ENCODE measurements around the gene DNAH17. TPM values are rescaled to one million over a fixed set of nuclear protein-coding genes. Genes with fewer than 3 reads are reported as not detected.

Gene DNAH17
- polyA plus RNA-seq, 5 donors: 2.1 to 5.1 (median 4.3) TPM

DNA sequence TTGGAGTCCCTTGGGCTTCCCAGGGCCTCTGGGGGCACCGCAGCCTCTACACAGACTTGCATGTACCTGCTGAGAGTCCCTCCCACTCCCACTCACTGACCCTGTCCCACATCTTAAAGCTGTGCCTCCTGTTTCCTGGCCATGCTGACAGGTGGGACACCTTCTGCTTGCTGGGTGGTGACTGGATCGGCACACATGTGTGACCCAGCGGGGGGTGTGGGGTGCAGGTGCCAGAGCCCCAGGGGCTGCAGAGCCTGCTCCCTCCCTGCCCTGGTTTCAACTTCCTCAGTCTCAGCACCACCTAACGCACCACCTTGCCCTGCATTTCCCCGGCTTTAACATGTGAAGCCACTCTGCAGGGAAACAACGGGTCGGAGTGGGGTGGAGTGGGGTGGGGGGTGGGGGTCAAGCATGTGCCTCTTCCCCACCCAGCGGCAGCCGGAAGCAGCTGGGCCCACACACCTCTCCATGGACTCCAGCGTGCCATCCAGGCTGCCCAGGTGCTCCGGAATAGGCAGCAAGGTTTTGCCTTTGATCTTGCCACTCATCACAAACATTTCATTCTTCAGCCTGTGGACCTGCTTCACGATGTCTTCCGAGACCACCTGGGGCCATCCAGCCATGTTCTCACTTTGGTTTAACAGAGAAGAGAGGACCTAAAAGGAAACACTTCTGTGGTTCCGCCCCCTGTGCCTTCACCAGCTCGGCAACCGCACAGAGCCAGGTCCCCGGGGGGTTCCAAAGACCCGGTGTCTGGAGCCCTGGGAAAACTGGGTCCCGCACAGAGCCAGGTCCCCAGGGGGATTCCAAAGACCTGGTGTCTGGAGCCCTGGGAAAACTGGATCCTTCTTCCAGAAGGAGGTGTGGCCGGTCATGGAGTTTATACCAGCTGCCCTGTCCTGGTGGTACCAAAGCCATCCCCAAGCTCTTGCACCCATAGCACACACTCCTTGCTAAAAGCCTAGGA lies 4.7 kb downstream of the DNAH17 start:
- no peak for DNase-seq

DNA sequence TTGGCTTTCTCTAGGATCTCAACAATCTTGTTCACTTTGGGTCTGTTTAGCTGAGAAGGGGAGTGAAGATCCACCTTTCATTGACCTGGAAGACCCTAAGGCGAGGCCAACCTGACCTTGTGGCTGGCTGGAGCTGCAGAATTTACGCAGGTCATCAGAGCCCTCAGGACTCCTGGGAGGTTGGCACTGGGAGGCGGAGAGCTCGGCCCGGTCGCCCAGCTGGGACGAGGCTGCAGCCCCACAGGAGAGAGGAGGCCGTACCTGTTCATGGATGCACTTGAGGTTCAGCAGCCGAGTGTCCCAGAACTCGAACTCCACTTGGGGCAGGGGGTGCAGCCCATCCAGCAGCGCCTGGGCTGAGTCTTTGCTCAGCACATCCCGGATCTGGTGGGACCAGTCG lies 5.9 kb downstream of the DNAH17 start:
- no peak for DNase-seq

DNA sequence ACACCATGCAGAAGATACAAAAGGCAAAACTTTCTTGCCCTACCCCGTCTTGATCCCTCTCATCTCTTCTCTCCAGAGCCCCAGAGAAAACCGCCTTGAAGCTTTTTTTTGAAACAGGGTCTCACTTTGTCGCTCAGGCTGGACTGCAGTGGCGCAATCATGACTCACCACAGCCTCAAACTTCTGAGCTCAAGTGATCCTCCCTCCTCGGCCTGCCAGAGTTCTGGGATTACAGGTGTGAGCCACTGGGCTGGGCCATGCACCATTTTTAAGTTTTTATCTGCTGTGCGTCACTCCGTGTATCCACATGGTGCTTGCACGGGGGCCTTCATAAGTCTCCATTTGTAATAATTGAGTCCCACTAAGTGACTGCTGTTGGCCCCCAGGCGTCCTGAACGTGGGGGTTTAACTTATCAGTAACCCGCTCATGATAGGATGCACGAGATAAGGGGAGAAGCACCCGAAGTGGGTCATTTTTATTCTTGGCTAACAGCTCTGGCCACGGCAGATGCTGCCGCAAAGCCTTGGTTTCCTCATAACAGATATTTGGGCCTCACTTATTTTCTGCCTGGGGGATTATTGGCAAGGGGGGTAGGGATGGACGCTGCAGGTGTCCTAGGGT lies 8.6 kb downstream of the DNAH17 start:
- no peak for DNase-seq

DNA sequence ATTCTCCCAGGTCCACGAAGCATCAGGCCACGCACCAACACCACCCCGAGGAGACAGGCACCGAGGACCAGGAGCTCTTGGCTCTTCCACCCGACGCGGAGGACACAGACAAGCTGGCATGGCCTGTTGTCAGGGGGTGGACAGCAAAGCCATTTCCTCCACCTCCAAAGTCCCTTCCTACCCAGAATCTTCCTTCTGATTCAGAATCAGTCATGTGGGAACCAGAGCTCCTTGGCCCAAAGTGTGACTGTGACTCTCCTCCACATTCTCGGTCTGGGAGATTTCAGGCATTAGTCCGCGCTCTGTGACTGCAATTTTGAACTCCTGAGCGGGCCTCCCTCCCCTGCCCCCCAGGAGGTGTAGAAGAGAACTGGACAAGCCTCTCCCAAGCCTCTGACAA lies 9.2 kb downstream of the DNAH17 start:
- no peak for DNase-seq

DNA sequence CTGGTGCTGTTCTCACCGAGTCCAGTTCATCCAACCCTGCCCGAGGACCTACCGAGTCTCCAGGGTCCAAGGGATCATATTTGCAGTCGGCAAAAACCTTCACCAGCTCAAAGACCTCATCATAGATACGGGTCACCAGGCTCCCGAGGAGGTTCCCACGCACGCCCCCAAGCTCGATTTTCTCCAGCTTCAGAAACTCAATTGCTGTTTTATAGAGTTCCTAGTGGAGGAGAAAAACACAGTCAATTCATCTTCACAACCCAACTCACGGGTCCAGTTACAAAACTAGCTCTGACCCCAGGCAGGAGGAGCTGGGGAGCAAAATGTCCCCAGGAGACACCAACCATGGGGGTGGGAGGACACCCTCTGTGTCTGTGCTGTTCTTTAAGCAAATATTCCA lies 10.2 kb downstream of the DNAH17 start:
- no peak for DNase-seq

DNA sequence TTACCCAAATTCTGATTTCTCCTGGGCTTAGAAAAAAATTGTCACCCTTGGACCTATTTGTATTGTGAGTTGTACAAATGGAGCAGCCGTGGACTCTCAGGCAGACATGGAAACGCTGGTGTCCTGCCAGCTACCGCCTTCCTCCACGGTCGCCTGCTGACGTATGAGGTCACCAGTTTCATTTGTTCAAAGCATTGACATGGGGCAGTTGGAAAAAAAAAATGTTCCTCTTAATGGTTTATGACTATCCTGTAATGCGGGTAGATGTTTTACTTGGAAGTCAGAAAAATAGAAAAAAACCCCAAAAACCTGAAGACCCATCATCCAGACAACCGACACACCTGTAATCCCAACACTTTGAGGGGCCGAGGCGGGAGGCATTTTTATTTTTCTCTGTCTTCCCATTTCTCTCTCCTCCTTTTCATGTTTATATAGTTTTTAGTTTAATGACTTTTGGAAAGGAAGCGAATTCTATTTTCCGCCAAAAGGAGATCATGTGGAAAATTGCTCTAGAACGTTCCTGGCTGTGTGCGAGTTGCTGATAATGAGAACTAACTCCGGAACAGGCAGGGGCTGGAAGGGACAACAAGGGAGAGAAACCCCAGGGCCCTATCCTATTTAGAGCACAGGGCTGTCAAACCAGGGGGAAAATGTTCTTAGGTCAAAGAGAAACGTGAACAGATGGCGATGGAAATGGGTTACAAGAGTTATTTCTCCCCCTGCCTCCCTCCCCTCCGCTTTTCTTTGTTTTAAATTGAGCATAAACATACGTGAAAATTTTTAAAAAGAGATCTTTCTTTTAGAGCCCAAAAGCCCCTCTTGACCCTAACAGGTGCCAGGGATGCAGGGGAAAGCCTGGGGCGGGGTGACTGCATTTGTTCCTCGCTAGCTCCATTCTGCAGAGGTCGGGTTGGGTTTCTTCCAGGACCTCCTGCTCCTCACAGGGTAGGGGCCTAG lies 13.7 kb downstream of the DNAH17 start:
- DNase-seq: peak; percentile 3 to 6

DNA sequence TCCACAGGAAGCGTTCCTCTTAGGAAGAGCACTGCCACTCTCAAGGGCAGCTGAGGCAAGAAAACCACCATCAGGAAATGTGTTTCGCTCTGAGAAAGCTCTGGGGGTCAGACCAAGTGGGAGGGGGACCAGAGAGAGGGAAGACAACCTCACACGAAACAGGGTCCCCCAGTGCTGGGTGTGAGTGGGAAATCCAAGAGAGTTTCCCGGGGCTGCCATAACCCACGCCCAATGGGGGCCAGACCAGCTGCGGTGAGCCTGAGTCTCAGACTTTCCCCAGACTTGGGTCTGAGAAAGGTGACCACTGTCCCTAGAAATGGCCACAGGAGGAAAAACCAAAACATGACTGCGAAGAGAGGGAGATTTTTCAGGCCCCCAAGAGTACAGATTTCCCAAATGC lies 14.5 kb downstream of the DNAH17 start:
- no peak for DNase-seq

DNA sequence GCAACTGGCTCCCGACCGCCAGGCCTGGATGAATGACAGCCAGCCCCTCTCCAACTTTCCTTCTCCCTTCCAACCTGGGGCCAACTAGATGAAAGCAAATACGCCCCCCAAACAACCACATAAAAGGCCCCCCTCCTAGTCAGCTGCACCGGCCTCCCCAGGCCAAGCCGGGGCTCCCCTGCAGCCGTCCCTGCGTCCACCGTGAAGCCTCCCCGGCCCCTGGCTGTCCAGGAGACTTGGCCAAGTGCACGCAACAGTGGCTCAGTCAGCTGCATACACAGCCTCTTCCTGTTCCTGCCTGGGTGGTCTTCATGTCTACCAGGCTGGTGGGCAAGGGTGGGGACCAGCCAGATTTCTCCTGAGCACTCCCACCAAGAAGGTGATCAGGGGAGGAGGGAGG lies 16.0 kb downstream of the DNAH17 start:
- no peak for DNase-seq

DNA sequence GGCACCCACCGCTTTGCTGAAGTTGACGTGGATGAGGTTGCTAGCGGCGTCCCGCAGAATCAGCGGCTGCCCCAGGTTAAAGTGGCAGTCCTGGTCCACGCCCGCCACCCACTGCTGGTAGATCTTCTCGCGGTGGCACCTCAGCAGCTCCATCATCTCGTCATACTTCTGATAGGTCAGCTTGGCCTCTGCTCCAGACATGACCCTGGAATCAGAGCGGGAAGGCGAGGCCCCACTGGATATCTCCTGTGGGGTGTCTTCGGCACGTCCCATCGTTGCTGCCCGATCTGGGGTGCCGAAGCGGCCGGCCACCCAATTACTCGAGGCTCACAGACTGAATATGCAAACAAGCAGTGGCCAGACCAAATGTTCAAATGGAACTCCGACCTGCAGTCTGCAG lies 16.5 kb downstream of the DNAH17 start:
- no peak for DNase-seq

DNA sequence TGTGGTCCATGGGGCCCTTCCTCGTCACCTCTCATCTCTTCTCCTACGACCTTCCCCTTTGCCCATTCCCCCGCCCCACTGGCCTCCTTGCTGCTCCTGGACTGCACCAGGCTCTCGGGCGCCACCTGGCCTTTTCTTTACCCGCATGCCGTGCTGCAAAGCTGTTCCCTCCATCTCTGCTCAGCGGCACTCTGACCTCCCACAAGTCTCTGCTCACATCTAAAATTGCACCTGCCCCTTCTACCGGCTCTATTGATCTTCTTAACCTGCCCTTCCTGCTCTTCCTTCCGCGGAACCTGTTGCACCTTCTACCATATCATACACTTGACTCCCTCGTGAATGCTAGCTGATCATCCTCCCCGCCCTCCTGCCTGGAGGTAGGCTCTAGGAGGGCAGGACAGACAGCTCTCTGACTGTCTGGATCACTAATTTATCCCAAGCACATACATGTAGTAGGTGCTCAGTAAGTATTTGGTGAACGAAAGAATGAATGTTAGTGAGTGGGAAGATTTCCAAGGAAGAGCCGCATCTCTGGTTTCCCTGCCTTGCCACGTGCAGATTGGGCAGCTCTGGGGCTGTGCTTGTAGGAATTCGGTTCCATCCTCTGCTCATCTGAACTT lies 17.3 kb downstream of the DNAH17 start:
- DNase-seq: no peak

DNA sequence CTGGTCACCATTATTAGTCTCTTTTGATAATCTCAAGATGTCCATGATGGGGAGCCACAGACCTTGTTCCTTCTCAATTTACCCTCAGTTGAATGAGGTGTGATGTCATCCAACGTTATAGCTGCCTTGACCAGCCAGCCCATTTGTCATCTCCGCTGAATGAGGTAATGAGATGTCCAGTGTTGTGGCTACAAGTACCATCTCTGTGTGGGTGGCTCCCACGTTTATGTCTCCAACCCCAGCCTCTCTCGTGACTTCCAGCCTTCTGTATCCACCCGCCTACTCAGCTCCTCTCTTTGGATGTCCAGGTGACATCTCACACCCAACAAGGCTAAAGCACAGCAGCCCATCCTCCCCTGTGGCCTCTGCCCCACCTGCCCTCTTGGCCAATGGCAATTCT lies 18.2 kb downstream of the DNAH17 start:
- no peak for DNase-seq

DNA sequence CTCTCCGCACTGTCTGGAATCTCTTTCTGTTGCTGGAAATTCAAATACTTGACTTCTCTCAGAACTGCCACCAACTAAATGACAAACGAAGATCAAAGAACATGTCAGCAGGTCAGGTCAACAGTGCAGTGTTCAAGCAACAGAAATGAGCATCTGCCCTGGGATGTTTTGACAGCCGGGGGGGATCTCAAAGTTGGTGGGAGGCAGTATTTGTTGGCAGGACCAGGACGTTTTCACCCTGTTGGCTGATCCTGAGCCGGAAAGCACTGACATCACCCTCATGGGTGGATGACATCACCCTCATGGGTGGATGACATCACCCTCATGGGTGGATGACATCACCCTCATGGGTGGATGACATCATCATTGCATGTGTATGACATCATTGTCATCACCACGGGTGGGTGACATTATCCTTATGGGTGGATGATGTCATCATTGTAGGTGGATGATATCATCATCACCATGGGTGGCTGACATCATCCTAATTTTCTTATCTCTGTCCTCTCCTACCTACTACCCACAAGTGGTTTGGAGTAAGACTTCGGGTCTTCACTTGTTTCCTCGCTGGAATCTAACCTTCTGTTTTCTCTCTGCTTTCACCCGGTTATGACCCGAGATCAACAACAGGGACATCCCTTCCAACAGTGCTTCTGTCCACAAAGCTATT lies 18.9 kb downstream of the DNAH17 start:
- no peak for DNase-seq

DNA sequence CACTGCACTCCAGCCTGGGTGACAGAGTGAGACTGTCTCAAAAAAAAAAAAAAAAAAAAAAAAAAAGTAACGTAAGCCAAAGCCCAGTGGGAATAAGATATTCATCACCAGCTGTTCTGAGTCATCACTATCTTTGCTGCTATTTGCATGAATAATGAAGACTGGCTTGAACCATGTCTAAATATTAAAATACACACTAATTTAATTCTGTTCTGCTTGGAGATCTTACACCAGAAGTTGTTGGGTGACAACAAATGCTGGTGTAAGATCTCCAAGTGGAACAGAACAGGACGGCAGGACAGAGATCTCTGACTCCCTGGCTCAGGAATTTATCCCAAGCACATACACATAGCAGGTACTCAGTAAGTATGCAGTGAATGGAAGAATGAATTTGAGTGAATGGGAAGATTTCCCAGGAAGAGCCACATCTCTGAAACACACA lies 19.6 kb downstream of the DNAH17 start:
- DNase-seq: no peak

DNA sequence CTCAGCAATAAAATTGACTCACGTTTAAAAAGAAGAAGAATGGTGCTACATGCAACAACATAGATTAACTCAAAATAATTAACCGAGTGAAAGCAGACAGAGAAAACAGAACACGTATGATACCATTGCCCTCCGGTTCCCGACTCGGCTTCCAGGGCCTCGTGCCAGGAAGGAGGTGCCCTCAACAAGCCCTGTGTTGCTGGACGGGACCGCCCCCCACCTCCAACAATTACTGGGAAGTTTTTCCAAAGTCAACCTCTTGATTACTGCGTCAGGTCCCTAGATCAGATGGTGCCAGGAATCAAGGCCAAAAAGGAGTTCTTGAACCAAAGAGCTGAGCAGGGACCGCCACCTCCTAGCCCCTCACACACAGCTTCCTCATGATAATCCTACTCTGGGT lies 20.4 kb downstream of the DNAH17 start:
- no peak for DNase-seq

DNA sequence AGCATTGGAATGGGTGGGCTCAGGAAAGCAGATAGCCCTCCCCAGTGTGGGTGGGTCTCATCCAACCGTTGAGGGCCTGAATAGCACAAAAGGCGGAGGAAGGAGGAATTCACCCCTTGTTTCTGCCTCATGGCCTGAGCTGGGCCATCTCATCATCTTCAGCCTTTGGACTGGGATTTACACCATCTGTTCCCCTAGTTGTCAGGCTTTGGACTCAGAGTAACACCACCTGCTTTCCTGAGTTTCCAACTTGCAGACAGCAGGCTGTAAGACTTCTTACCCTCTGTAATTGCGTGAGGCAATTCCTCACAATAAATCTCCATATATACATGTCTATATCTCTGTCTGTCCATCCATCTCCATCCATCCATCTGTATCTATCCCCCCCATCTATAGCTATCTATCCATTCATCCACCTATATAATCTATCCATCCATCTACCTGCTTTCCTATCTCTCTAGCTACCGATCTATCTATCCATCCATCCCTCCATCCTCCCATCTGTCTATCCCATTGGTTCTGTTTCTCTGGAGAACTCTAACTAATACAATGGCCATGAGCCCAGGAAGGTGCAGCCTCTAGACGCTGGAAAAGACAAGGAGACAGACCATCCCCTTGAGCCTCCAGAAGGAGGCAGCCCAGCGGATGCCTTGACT lies 21.3 kb downstream of the DNAH17 start:
- no peak for DNase-seq

DNA sequence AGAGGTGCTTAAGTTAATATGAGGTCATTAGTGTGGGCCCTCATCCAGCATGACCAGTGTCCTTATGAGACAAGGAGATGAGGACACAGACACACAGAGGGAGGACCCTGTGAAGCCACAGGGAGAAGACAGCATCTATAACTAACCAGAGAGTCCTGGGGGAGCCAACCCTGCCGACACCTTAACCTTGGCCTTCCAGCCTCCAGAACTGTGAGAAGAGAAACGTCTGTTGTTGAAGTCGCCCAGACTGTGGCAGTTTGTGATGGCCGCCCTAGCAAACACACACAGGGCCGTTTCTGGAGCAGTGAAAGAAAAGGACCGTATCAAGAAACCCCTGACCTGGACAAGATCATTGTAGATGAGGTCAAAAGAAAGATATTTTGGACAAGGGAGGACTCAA lies 26.7 kb downstream of the DNAH17 start:
- no peak for DNase-seq

DNA sequence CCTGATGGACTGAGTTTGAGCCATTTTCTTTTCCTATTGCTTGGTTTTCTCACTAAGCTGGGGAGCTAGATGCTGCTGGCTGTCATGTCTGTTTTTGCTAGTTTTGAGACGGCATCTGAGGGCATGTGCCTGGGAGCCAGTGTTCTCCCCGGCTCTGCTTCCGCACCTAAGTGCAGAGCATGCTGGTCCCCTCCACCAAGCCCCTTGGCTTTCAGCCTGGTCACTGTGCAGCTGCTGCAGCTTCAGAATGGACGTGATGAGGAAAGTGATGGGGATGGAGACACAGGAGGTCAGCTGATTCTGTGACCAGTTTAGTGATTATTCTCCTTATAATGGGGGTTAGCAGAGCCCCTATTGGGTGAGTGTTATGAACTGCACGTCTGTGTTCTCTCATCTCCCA lies 28.5 kb downstream of the DNAH17 start:
- DNase-seq: no peak

DNA sequence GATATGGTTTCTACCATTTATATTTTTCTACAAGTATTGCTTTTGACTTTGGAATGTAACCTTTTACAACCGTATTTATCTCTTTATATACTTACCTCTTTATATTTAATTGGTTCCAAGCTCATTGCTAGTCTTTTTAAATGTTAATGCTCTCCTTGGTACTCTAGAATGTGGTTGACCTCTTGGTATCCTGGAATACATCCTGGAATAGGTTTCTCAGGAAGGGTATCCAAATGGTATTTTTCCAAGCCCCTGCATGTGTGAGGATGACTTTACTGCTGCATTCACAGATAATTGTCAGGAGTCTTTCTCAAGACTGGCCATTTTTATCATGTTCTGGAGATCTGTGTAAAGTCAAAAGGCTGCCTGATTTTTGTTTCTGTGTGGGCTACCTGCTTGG lies 30.2 kb downstream of the DNAH17 start:
- no peak for DNase-seq

DNA sequence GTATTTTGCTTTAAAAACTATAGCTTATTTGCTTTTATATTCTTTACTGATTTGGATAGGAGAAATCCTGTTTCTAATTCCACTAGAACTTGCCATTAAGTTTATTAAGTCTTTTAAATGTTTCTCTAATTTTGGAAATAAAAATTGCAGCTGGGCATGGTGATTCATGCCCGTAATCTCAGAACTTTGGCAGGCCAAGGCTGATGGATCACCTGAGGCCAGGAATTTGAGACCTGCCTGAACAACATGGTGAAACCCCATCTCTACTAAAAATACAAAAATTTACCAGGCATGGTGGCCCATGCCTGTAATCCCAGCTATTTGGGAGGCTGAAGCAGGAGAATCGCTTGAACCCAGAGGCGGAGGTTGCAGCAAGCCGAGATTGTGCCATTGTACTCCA lies 30.7 kb downstream of the DNAH17 start:
- no peak for DNase-seq
